IMR-90 (cell line): ENCODE results near the gene PDGFA. TPM values are rescaled to one million over a fixed set of nuclear protein-coding genes. Genes with fewer than 3 reads are reported as not detected.
A peak's percentile ranks its signal among the peaks of the same experiment; 100 is the strongest.

ENCODE experiments used
- ATAC-seq: fragments of 200-7000 bp; cut with Tn5 transposase; 2 replicates; pipeline ENCODE4 v1.9.1; 2020; ENCODE audit warnings: low read depth, mild to moderate bottlenecking, moderate library complexity
- BruUV-seq: library from RNA; stranded (reverse); fragments of 400-500 nt; replicated peaks from 2 replicates; lab custom pipeline; 2021; lab: Mats Ljungman, UMichigan
- CTCF ChIA-PET: fragments of 300-600 bp; formaldehyde crosslinking; extraction: SDS; loops from one replicate; lab custom pipeline; 2021; ENCODE audit warnings: antibody characterized with exemption; lab: Yijun Ruan, JAX
- POLR2A ChIA-PET: fragments of 300-600 bp; sonication (Branson Sonifier 250); formaldehyde crosslinking; loops from one replicate; lab custom pipeline; 2022; ENCODE audit warnings: antibody characterized with exemption; ENCODE audit not compliant: unreplicated experiment; lab: Charles Lee
- DNase-seq: peaks from one replicate; pipeline ENCODE4 v3.0.0; 2013
- H2AFZ ChIP-seq: replicated peaks from 2 replicates; pipeline ENCODE3; 2013; ENCODE audit warnings: low read length, mild to moderate bottlenecking; ENCODE audit not compliant: poor library complexity
- H2AK5ac ChIP-seq: 2 replicates; pipeline ENCODE4 v1.6.1; 2013; ENCODE audit warnings: low read depth, low read length, inconsistent platforms
- H2AK9ac ChIP-seq: replicated peaks from 2 replicates; pipeline ENCODE3; 2013; ENCODE audit warnings: mild to moderate bottlenecking, low read depth, low read length, moderate library complexity; ENCODE audit not compliant: poor library complexity
- H2BK120ac ChIP-seq: 2 replicates; pipeline ENCODE4 v1.6.1; 2013; ENCODE audit warnings: low read depth, low read length, inconsistent platforms
- H2BK15ac ChIP-seq: 3 replicates; pipeline ENCODE4 v1.6.1; 2013; ENCODE audit warnings: low read depth, low read length, inconsistent platforms
- H2BK20ac ChIP-seq: 2 replicates; pipeline ENCODE4 v1.6.1; 2013; ENCODE audit warnings: low read depth, mild to moderate bottlenecking, inconsistent platforms, low read length, moderate library complexity
- H2BK5ac ChIP-seq: 2 replicates; pipeline ENCODE4 v1.6.1; 2013; ENCODE audit warnings: mild to moderate bottlenecking, low read depth, low read length, inconsistent platforms; ENCODE audit not compliant: poor library complexity, severe bottlenecking
- H3K14ac ChIP-seq: replicated peaks from 2 replicates; pipeline ENCODE4 v1.6.1; 2013; ENCODE audit warnings: low read depth, low read length, inconsistent platforms
- H3K18ac ChIP-seq: 2 replicates; pipeline ENCODE4 v1.6.1; 2013; ENCODE audit warnings: low read depth, low read length, control low read depth
- H3K23ac ChIP-seq: 2 replicates; pipeline ENCODE4 v1.6.1; 2013; ENCODE audit warnings: low read depth, low read length, inconsistent platforms
- H3K27ac ChIP-seq: 2 replicates; pipeline ENCODE4 v1.5.1; 2013; ENCODE audit warnings: mild to moderate bottlenecking, control low read depth, low read length; ENCODE audit not compliant: insufficient read depth
- H3K27me3 ChIP-seq: 2 replicates; pipeline ENCODE4 v1.6.1; 2013; ENCODE audit warnings: low read length; ENCODE audit not compliant: control insufficient read depth, insufficient read depth
- H3K36me3 ChIP-seq: 2 replicates; pipeline ENCODE4 v1.6.1; 2013; ENCODE audit warnings: low read length, mixed read lengths; ENCODE audit not compliant: control insufficient read depth, insufficient read depth
- H3K4ac ChIP-seq: 2 replicates; pipeline ENCODE4 v1.6.1; 2013; ENCODE audit warnings: low read depth, low read length, inconsistent platforms
- H3K4me1 ChIP-seq: 2 replicates; pipeline ENCODE4 v1.6.1; 2013; ENCODE audit warnings: low read length, mixed read lengths; ENCODE audit not compliant: control insufficient read depth, insufficient read depth
- H3K4me2 ChIP-seq: 2 replicates; pipeline ENCODE4 v1.6.1; 2013; ENCODE audit warnings: low read depth, mild to moderate bottlenecking, control low read depth, low read length, moderate library complexity
- H3K4me3 ChIP-seq: 2 replicates; pipeline ENCODE4 v1.5.1; 2013; ENCODE audit warnings: low read depth, mild to moderate bottlenecking, control low read depth, low read length, moderate library complexity; ENCODE audit not compliant: insufficient read depth
- H3K56ac ChIP-seq: 2 replicates; pipeline ENCODE4 v1.6.1; 2013; ENCODE audit warnings: low read length, inconsistent platforms; ENCODE audit not compliant: insufficient read depth; ENCODE audit errors: extremely low read depth
- H3K79me1 ChIP-seq, 2 experiments: 2 replicates each; pipeline ENCODE4 v1.6.1; 2013; ENCODE audit warnings: low read length in 2 of 2, inconsistent platforms in 1 of 2, low read depth in 1 of 2
- H3K9ac ChIP-seq: 2 replicates; pipeline ENCODE4 v1.6.1; 2013; ENCODE audit warnings: low read depth, low read length, control low read depth
- H3K9me1 ChIP-seq: 2 replicates; pipeline ENCODE4 v1.6.1; 2013; ENCODE audit warnings: low read length, inconsistent platforms; ENCODE audit not compliant: insufficient read depth
- H3K9me3 ChIP-seq: 2 replicates; pipeline ENCODE4 v1.6.1; 2013; ENCODE audit warnings: low read length; ENCODE audit not compliant: control insufficient read depth, insufficient read depth
- H4K20me1 ChIP-seq: 2 replicates; pipeline ENCODE4 v1.6.1; 2013; ENCODE audit warnings: low read length, inconsistent platforms; ENCODE audit not compliant: insufficient read depth
- H4K5ac ChIP-seq: 2 replicates; pipeline ENCODE4 v1.6.1; 2013; ENCODE audit warnings: mild to moderate bottlenecking, low read depth, low read length, control low read depth
- H4K8ac ChIP-seq, 2 experiments: 2 replicates each; pipeline ENCODE4 v1.6.1; 2013; ENCODE audit warnings: low read depth in 2 of 2, low read length in 2 of 2, control low read depth in 1 of 2, inconsistent platforms in 1 of 2
- H4K91ac ChIP-seq: 2 replicates; pipeline ENCODE4 v1.6.1; 2013; ENCODE audit warnings: low read depth, low read length, inconsistent platforms; ENCODE audit not compliant: insufficient read depth
- BHLHE40 ChIP-seq: fragments of 150-350 bp; IDR thresholded peaks from 2 replicates; pipeline ENCODE4 v1.6.1; 2016; ENCODE audit warnings: mild to moderate bottlenecking, low read depth, low read length
- CEBPB ChIP-seq: IDR thresholded peaks from 2 replicates; pipeline ENCODE4 v1.6.1; 2012; ENCODE audit warnings: low read depth, low read length, improper control_type of control experiment
- CHD1 ChIP-seq: IDR thresholded peaks from 2 replicates; pipeline ENCODE4 v1.6.1; 2012; ENCODE audit warnings: low read depth, low read length, improper control_type of control experiment
- CTCF ChIP-seq: conservative IDR thresholded peaks from 2 replicates; pipeline ENCODE4 v1.5.1; 2012; ENCODE audit warnings: mild to moderate bottlenecking, low read depth, low read length, improper control_type of control experiment
- ELK1 ChIP-seq: fragments of 150-350 bp; IDR thresholded peaks from 2 replicates; pipeline ENCODE4 v1.6.1; 2016; ENCODE audit warnings: low read depth, mild to moderate bottlenecking, low read length, moderate library complexity, borderline replicate concordance
- FOS ChIP-seq: fragments of 150-350 bp; IDR thresholded peaks from 2 replicates; pipeline ENCODE4 v1.6.1; 2016; ENCODE audit warnings: low read depth, low read length
- MAFK ChIP-seq: IDR thresholded peaks from 2 replicates; pipeline ENCODE4 v1.6.1; 2012; ENCODE audit warnings: low read depth, low read length, improper control_type of control experiment
- MAZ ChIP-seq: IDR thresholded peaks from 2 replicates; pipeline ENCODE4 v1.6.1; 2012; ENCODE audit warnings: low read depth, mild to moderate bottlenecking, low read length, improper control_type of control experiment, moderate library complexity, borderline replicate concordance
- MXI1 ChIP-seq: IDR thresholded peaks from 2 replicates; pipeline ENCODE4 v1.6.1; 2012; ENCODE audit warnings: low read depth, mild to moderate bottlenecking, low read length, moderate library complexity, borderline replicate concordance
- NFE2L2 ChIP-seq: fragments of 150-350 bp; IDR thresholded peaks from 2 replicates; pipeline ENCODE4 v1.6.1; 2016; ENCODE audit warnings: low read depth, mild to moderate bottlenecking, low read length
- POLR2A ChIP-seq: IDR thresholded peaks from 2 replicates; pipeline ENCODE4 v1.6.1; 2012; ENCODE audit warnings: mild to moderate bottlenecking, low read depth, low read length
- RAD21 ChIP-seq: IDR thresholded peaks from 2 replicates; pipeline ENCODE4 v1.6.1; 2012; ENCODE audit warnings: low read length, improper control_type of control experiment
- RCOR1 ChIP-seq: IDR thresholded peaks from 2 replicates; pipeline ENCODE4 v1.6.1; 2012; ENCODE audit warnings: mild to moderate bottlenecking, low read length, improper control_type of control experiment; ENCODE audit not compliant: insufficient replicate concordance
- RFX5 ChIP-seq: IDR thresholded peaks from 2 replicates; pipeline ENCODE4 v1.8.0; 2012; ENCODE audit warnings: low read depth, mild to moderate bottlenecking, low read length, moderate library complexity
- SMC3 ChIP-seq: fragments of 150-350 bp; IDR thresholded peaks from 2 replicates; pipeline ENCODE4 v1.6.1; 2016; ENCODE audit warnings: low read depth, mild to moderate bottlenecking, antibody characterized with exemption, low read length, moderate library complexity
- USF2 ChIP-seq: fragments of 150-350 bp; IDR thresholded peaks from 2 replicates; pipeline ENCODE4 v1.6.1; 2017; ENCODE audit warnings: mild to moderate bottlenecking, antibody characterized with exemption, low read length, low read depth
- WGBS, 2 experiments: methylation state at CpG; one replicate each; pipeline versions ENCODE4 v1.1.5 to v1.1.7; 2013; ENCODE audit warnings: missing lambda C conversion rate in 2 of 2; ENCODE audit not compliant: insufficient read length in 1 of 2; ENCODE audit errors: extremely low coverage in 2 of 2; 5-methylcytosine and 5-hydroxymethylcytosine counted together
- dilution Hi-C: fragments of 300-500 bp; cut with HindIII; formaldehyde crosslinking; loops from one replicate; pipeline ENCODE4 v1.14.3; 2018; ENCODE audit warnings: low sequenced_read_pairs; ENCODE audit not compliant: unreplicated experiment
- in situ Hi-C: fragments of 300-500 bp; cut with MboI; formaldehyde crosslinking; loops from 3 replicates; pipeline ENCODE4 v1.14.3; 2019; ENCODE audit warnings: low sequenced_read_pairs, inconsistent platforms, mixed read lengths
- intact Hi-C: fragments of 100-400 bp; cut with micrococcal nuclease; formaldehyde crosslinking; loops from 2 replicates; pipeline ENCODE4 v1.10.0; 2022
- polyA plus RNA-seq, 3 experiments: library from polyadenylated mRNA; depleted of rRNA; stranded (reverse); fragments of >200 nt; gene quantifications; 2 replicates each; pipeline ENCODE4 v1.2.3, GENCODE V29; 2012; ENCODE audit warnings: low replicate concordance in 1 of 3
- total RNA-seq: library from RNA; depleted of rRNA; stranded (reverse); fragments of >200 nt; gene quantifications from 2 replicates; pipeline ENCODE4 v1.2.3, GENCODE V29; 2012

Gene PDGFA
- total and polyA plus RNA-seq, 2 of the 4 experiments (the other 2 are of a cell fraction): 3.3 to 3.8 TPM

GRCh38 chr7:515628-516027 lies 4.0 kb downstream of the PDGFA start:
- H2BK120ac ChIP-seq: no peak overlapping the region
- no peaks in the 10 kb centered on the region for H3K9me3 ChIP-seq
- H3K27ac ChIP-seq: no peak overlapping the region
- WGBS, 2 experiments: 80% methylated on average over 2 of the region's 10 CpGs; no CpG with 5 or more reads in 1 of the 2 experiments
- peaks cover 3% of the 10 kb centered on the region for H3K27me3 ChIP-seq
- H4K91ac ChIP-seq: no peak overlapping the region; the same call in 1 of the 2 replicates
- H2BK5ac ChIP-seq: no peak overlapping the region
- H2AFZ ChIP-seq: no peak overlapping the region
- H3K4ac ChIP-seq: 0 out of 2 replicates have a peak overlapping the region, but pooled peaks have one; percentile 9
- ChIA-PET POLR2A (no interaction called here), CTCF (no interaction called here)
- peaks cover 0 to 32% of the 10 kb centered on the region in 2 experiments; a peak in 3 of 4 replicates for H3K79me1 ChIP-seq
- no peak overlapping the region for H3K14ac ChIP-seq
- peaks cover 6% of the 10 kb centered on the region; the same call in 1 of the 2 replicates for H3K9me1 ChIP-seq
- no peak overlapping the region for H2BK15ac ChIP-seq
- DNase-seq: no peak
- no peak overlapping the region for H4K5ac ChIP-seq
- no TSS peak for BruUV-seq
- intact Hi-C loops (loop anchor here (1.0 to 10.0 kb wide), 3 partner anchors 43 to 359 kb away; partner anchors contain the start of genes DNAAF5, GET4 and PRKAR1B), in situ Hi-C loops (no loop called here), dilution Hi-C loops (no loop called here)
- no peak overlapping the region for H2BK20ac ChIP-seq
- H4K20me1 ChIP-seq: no peaks in the 10 kb centered on the region; the same call in 1 of the 2 replicates
- H3K9ac ChIP-seq: no peak overlapping the region
- no peak for TF ChIP-seq MAZ
- TF ChIP-seq RCOR1: no peak
- TF ChIP-seq CTCF: no peak
- TF ChIP-seq ELK1: no peak
- TF ChIP-seq CEBPB: no peak
- TF ChIP-seq MXI1: no peak
- TF ChIP-seq RFX5: no peak
- TF ChIP-seq POLR2A: no peak
- no peak for TF ChIP-seq USF2
- no peak for TF ChIP-seq NFE2L2
- TF ChIP-seq SMC3: no peak
- no peak for TF ChIP-seq BHLHE40
- TF ChIP-seq CHD1: no peak
- TF ChIP-seq FOS: no peak
- no peak for TF ChIP-seq MAFK
- no peak for TF ChIP-seq RAD21
- no peak overlapping the region for H3K18ac ChIP-seq
- 0 out of 2 replicates have a peak, but pooled peaks cover 1% of the 10 kb centered on the region for H3K36me3 ChIP-seq
- no peak overlapping the region for H4K8ac ChIP-seq
- H3K23ac ChIP-seq: no peak overlapping the region
- H3K4me2 ChIP-seq: no peak overlapping the region
- no peak for ATAC-seq
- no peak overlapping the region for H2AK5ac ChIP-seq
- H2AK9ac ChIP-seq: no peak overlapping the region
- peaks cover 4% of the 10 kb centered on the region for H3K4me1 ChIP-seq
- H3K56ac ChIP-seq: no peak overlapping the region
- no peak overlapping the region for H3K4me3 ChIP-seq
